Osteoblast (primary cell): ENCODE measurements around the gene ZCWPW1. TPM values are rescaled to one million over a fixed set of nuclear protein-coding genes. Genes with fewer than 3 reads are reported as not detected.

ENCODE experiments used
- DNase-seq: peaks from one replicate; pipeline ENCODE4 v3.0.0; 2011; ENCODE audit warnings: low spot score, mixed read lengths; ENCODE audit not compliant: insufficient read length; ENCODE audit errors: missing footprints
- H2AFZ ChIP-seq: 2 replicates; pipeline ENCODE4 v1.6.0; 2011; ENCODE audit warnings: mild to moderate bottlenecking, low read length
- H3K27ac ChIP-seq: 2 replicates; pipeline ENCODE4 v1.5.1; 2011; ENCODE audit warnings: mild to moderate bottlenecking, low read depth, low read length, moderate library complexity
- H3K27me3 ChIP-seq: 2 replicates; pipeline ENCODE4 v1.6.0; 2012; ENCODE audit warnings: mild to moderate bottlenecking, control low read depth, inconsistent platforms, low read length, moderate library complexity; ENCODE audit not compliant: insufficient read depth
- H3K36me3 ChIP-seq: 2 replicates; pipeline ENCODE4 v1.5.1; 2011; ENCODE audit warnings: mild to moderate bottlenecking, low read length, control low read depth, moderate library complexity; ENCODE audit not compliant: insufficient read depth
- H3K4me1 ChIP-seq: 2 replicates; pipeline ENCODE4 v1.5.1; 2011; ENCODE audit warnings: mild to moderate bottlenecking, low read length, control low read depth, moderate library complexity; ENCODE audit not compliant: insufficient read depth
- H3K4me2 ChIP-seq: 2 replicates; pipeline ENCODE4 v1.6.0; 2011; ENCODE audit warnings: mild to moderate bottlenecking, low read length; ENCODE audit not compliant: insufficient read depth
- H3K4me3 ChIP-seq: fragments of 200-600 bp; sonication (generic); 3 replicates; pipeline ENCODE4 v1.5.1; 2012; ENCODE audit warnings: mild to moderate bottlenecking, low read length, inconsistent platforms; ENCODE audit not compliant: insufficient read depth
- H3K79me2 ChIP-seq: 2 replicates; pipeline ENCODE4 v1.6.0; 2012; ENCODE audit warnings: mild to moderate bottlenecking, low read length, control low read depth, inconsistent platforms; ENCODE audit not compliant: insufficient read depth
- H3K9me3 ChIP-seq: 2 replicates; pipeline ENCODE4 v1.5.1; 2011; ENCODE audit warnings: low read depth, low read length, control low read depth
- H4K20me1 ChIP-seq: 2 replicates; pipeline ENCODE4 v1.6.0; 2012; ENCODE audit warnings: mild to moderate bottlenecking, low read length, control low read depth; ENCODE audit not compliant: insufficient read depth
- total RNA-seq: library from RNA; depleted of rRNA; stranded (reverse); fragments of >200 nt; gene quantifications from 2 replicates; pipeline ENCODE4 v1.2.3, GENCODE V29; 2012
- TF ChIP-seq, protein P1 (sequence below): IDR thresholded peaks from 2 replicates; pipeline ENCODE4 v1.5.1; 2011; ENCODE audit warnings: mild to moderate bottlenecking, low read depth, low read length, moderate library complexity; ENCODE audit errors: extremely low read depth

The ZCWPW1 gene
- total RNA-seq, 1 donor, result 2.2 TPM

DNA sequence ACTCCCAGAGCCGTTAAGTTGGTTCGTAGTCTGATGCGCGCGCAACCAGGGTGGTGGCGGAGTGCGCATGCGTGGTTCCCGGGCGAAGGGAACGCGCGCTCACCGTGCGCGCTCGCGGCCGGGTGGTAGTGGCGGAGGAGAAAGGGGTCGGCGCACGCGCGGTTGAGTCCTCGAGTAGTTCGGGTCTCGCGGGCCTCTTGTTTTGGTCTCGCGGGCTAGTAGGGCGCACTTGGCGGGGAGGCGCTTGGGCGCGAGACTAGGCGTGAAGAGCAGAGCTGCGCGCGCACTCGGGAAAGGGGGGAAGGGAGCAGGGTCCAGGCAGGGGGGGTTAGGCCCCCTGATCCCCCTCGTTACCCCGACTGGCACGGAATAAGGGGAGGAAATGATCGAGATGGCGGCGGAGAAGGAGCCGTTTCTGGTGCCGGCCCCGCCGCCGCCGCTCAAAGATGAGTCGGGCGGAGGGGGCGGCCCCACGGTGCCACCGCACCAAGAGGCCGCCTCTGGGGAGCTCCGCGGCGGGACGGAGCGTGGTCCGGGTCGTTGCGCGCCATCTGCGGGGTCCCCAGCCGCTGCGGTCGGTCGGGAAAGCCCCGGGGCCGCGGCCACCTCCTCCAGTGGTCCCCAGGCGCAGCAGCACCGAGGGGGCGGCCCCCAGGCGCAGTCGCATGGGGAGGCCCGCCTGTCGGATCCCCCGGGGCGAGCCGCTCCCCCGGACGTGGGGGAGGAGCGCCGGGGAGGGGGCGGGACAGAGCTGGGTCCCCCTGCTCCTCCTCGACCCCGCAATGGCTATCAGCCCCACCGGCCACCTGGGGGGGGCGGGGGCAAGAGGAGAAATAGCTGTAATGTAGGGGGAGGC is 1.4 kb upstream of the ZCWPW1 start, which contains the start of gene MEPCE:
Gene MEPCE (plus strand): TSS at position 195 of the 856 bp plus-strand sequence. CDS start 188 bp downstream, at position 383.
- DNase-seq, result peak; percentile 100
- H3K79me2 ChIP-seq, result peaks cover 51% of the 10 kb centered on the region
- peak within 1 kb of the TSS; percentile 95 for H2AFZ ChIP-seq
- peak within 1 kb of the TSS; percentile 100 for H3K27ac ChIP-seq
- H3K27me3 ChIP-seq, result no peaks in the 10 kb centered on the region
- peak within 1 kb of the TSS; percentile 100 for H3K4me2 ChIP-seq
- peak within 1 kb of the TSS; percentile 82 for H3K4me3 ChIP-seq
- peaks cover 28% of the 10 kb centered on the region for H3K36me3 ChIP-seq
- no peaks in the 10 kb centered on the region for H3K9me3 ChIP-seq
- TF ChIP-seq, protein P1, sequence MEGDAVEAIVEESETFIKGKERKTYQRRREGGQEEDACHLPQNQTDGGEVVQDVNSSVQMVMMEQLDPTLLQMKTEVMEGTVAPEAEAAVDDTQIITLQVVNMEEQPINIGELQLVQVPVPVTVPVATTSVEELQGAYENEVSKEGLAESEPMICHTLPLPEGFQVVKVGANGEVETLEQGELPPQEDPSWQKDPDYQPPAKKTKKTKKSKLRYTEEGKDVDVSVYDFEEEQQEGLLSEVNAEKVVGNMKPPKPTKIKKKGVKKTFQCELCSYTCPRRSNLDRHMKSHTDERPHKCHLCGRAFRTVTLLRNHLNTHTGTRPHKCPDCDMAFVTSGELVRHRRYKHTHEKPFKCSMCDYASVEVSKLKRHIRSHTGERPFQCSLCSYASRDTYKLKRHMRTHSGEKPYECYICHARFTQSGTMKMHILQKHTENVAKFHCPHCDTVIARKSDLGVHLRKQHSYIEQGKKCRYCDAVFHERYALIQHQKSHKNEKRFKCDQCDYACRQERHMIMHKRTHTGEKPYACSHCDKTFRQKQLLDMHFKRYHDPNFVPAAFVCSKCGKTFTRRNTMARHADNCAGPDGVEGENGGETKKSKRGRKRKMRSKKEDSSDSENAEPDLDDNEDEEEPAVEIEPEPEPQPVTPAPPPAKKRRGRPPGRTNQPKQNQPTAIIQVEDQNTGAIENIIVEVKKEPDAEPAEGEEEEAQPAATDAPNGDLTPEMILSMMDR, result no peak
- H4K20me1 ChIP-seq, result peaks cover 14% of the 10 kb centered on the region
- peaks cover 13% of the 10 kb centered on the region for H3K4me1 ChIP-seq

GRCh38 chr7:100428967-100429636 is 599 bp upstream of the ZCWPW1 start:
- peak overlapping the region; percentile 100 for H3K4me2 ChIP-seq
- no peaks in the 10 kb centered on the region for H3K9me3 ChIP-seq
- H2AFZ ChIP-seq, result peak overlapping the region; percentile 95
- peaks cover 12% of the 10 kb centered on the region for H4K20me1 ChIP-seq
- DNase-seq, result peak; percentile 99
- H3K27me3 ChIP-seq, result no peaks in the 10 kb centered on the region
- peak overlapping the region; percentile 82 for H3K4me3 ChIP-seq
- H3K4me1 ChIP-seq, result peaks cover 11% of the 10 kb centered on the region
- peak overlapping the region; percentile 100 for H3K27ac ChIP-seq
- H3K79me2 ChIP-seq, result peaks cover 43% of the 10 kb centered on the region
- H3K36me3 ChIP-seq, result peaks cover 24% of the 10 kb centered on the region
- TF ChIP-seq, protein P1, result no peak

DNA sequence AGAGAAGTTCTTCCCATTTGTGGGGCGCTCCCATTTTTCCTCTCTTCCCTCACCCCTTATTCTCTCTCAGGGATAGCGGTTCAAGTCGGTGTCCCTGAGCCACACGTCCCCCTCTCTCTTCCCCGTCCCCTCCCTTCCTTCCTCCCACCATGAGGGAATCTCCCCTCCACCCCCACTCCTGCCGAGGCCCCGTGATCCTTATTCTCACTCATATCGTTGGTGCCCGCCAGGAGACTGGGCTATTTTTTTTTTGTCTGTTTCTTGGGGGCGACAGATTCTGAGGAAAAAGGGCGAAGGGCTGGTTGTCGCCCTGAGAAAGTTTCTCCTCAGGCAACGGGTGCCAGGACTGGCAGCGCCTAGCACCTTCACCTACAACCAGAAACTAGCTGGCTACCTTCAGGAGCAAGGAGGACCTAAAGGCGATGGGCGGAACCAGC is 723 bp downstream of the ZCWPW1 start:
- H3K79me2 ChIP-seq, result peaks cover 30% of the 10 kb centered on the region
- no peaks in the 10 kb centered on the region for H3K9me3 ChIP-seq
- peak; percentile 14 for DNase-seq
- H3K36me3 ChIP-seq, result peaks cover 11% of the 10 kb centered on the region
- H3K27me3 ChIP-seq, result no peaks in the 10 kb centered on the region
- H3K27ac ChIP-seq, result no peak overlapping the region
- peak overlapping the region; percentile 82 for H3K4me3 ChIP-seq
- TF ChIP-seq, protein P1, result no peak
- peak overlapping the region; percentile 100 for H3K4me2 ChIP-seq
- H2AFZ ChIP-seq, result peak overlapping the region; percentile 95
- peaks cover 10% of the 10 kb centered on the region for H4K20me1 ChIP-seq
- peaks cover 11% of the 10 kb centered on the region for H3K4me1 ChIP-seq

DNA sequence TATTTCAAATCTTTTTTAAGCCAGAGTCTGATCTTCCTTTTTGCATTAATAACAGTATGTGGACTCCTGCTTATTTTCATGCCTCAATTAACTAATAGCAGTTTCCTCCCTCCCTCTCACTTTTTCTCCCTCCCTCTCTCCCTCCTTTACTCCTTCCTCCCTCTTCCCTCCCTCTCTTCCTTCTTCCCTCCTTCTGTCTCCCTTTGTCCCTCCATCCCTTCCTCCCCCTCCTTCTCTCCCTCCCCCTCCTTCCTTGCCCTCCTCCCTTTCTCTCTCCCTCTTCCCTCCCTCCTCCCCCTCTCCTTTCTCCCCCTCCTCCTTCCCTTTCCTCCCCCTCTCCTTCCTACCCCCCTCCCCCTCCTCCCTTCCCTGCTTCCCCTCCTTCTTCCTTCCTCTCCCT is 2.0 kb downstream of the ZCWPW1 start:
- no peak overlapping the region for H3K4me3 ChIP-seq
- peaks cover 3% of the 10 kb centered on the region for H4K20me1 ChIP-seq
- H3K4me1 ChIP-seq, result peaks cover 11% of the 10 kb centered on the region
- TF ChIP-seq, protein P1, result no peak
- no peak overlapping the region for H2AFZ ChIP-seq
- H3K9me3 ChIP-seq, result no peaks in the 10 kb centered on the region
- H3K27me3 ChIP-seq, result no peaks in the 10 kb centered on the region
- H3K36me3 ChIP-seq, result no peaks in the 10 kb centered on the region
- H3K27ac ChIP-seq, result no peak overlapping the region
- no peak overlapping the region for H3K4me2 ChIP-seq
- DNase-seq, result no peak
- H3K79me2 ChIP-seq, result peaks cover 17% of the 10 kb centered on the region
